GM18498 (cell line): ENCODE measurements around the gene SERPINB1.

Experiments used
- ATAC-seq: cut with Tn5 transposase; IDR thresholded peaks from one replicate; pipeline ENCODE4 v1.9.1; 2021; ENCODE audit warnings: mild to moderate bottlenecking, moderate library complexity; ENCODE audit not compliant: unreplicated experiment

SERPINB1 gene

GRCh38 chr6:2795162-2795561, 46.5 kb downstream of the SERPINB1 start:
- no peak for ATAC-seq

GRCh38 chr6:2794171-2794730, 47.4 kb downstream of the SERPINB1 start:
- ATAC-seq = no peak

- ATAC-seq = no peak
Observed at GRCh38 chr6:2793534-2794151, 48.0 kb downstream of the SERPINB1 start.

GRCh38 chr6:2792330-2793110, 49.1 kb downstream of the SERPINB1 start:
- ATAC-seq = no peak

GRCh38 chr6:2791450-2791974, 50.2 kb downstream of the SERPINB1 start:
- no peak for ATAC-seq

- peak; percentile 75 for ATAC-seq
Observed at GRCh38 chr6:2790588-2791449, 50.8 kb downstream of the SERPINB1 start.

GRCh38 chr6:2786269-2786668, 55.4 kb downstream of the SERPINB1 start:
- ATAC-seq = no peak

- ATAC-seq = no peak
Observed at GRCh38 chr6:2784930-2785329, 56.7 kb downstream of the SERPINB1 start.

GRCh38 chr6:2784061-2784460, 57.6 kb downstream of the SERPINB1 start:
- ATAC-seq = no peak

GRCh38 chr6:2783188-2783963, 58.3 kb downstream of the SERPINB1 start:
- ATAC-seq = no peak

GRCh38 chr6:2782825-2783187, 58.9 kb downstream of the SERPINB1 start:
- no peak for ATAC-seq

GRCh38 chr6:2782356-2782708, 59.3 kb downstream of the SERPINB1 start:
- no peak for ATAC-seq
